ENCODE results near the gene EFCAB12.

DNA sequence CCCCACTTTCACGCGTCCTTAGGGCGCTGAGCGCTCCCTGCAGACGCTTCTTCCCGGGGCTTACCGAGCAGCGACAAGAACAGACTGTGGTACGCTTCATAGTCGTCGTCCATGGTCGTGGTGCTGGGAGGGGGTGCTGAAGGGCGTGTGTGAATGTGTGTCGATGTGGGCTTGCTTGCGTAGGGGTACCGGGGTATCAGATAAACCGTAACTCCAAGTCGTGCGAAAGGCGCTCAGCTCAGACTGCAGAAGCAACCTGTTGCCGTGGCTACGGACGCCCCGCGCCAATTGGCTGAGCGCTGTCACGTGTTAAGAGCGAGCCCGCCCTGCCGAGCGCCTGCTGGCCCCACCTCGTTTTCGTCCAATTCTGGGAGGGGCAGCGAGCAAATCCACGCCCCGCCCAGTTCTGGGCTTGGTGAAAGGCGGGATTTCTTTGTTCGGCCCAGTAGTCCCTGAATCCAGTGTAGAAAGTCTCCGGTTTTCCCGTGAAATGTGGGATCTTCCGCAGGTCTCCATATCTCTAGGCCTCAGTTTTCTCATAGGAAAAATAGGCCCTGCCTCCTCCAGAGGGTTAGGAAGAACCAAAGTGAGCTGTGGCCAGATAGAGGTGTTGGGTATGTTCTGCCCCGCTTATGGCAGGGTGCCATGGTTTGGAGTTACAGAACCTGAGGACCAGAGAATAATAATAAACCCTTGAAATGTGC is at the start of gene EFCAB12:
- TF ChIP-seq, protein P1, sequence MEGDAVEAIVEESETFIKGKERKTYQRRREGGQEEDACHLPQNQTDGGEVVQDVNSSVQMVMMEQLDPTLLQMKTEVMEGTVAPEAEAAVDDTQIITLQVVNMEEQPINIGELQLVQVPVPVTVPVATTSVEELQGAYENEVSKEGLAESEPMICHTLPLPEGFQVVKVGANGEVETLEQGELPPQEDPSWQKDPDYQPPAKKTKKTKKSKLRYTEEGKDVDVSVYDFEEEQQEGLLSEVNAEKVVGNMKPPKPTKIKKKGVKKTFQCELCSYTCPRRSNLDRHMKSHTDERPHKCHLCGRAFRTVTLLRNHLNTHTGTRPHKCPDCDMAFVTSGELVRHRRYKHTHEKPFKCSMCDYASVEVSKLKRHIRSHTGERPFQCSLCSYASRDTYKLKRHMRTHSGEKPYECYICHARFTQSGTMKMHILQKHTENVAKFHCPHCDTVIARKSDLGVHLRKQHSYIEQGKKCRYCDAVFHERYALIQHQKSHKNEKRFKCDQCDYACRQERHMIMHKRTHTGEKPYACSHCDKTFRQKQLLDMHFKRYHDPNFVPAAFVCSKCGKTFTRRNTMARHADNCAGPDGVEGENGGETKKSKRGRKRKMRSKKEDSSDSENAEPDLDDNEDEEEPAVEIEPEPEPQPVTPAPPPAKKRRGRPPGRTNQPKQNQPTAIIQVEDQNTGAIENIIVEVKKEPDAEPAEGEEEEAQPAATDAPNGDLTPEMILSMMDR (IDR thresholded peaks at IDR 0.05): no peak
- peak; percentile 48 for TF ChIP-seq POLR2AphosphoS5 (IDR thresholded peaks at IDR 0.05; ENCODE audit: low read depth, low read length)
- no peak for TF ChIP-seq TCF7L2 (IDR thresholded peaks at IDR 0.05; ENCODE audit: low read depth, low read length)
- TF ChIP-seq, protein P2, sequence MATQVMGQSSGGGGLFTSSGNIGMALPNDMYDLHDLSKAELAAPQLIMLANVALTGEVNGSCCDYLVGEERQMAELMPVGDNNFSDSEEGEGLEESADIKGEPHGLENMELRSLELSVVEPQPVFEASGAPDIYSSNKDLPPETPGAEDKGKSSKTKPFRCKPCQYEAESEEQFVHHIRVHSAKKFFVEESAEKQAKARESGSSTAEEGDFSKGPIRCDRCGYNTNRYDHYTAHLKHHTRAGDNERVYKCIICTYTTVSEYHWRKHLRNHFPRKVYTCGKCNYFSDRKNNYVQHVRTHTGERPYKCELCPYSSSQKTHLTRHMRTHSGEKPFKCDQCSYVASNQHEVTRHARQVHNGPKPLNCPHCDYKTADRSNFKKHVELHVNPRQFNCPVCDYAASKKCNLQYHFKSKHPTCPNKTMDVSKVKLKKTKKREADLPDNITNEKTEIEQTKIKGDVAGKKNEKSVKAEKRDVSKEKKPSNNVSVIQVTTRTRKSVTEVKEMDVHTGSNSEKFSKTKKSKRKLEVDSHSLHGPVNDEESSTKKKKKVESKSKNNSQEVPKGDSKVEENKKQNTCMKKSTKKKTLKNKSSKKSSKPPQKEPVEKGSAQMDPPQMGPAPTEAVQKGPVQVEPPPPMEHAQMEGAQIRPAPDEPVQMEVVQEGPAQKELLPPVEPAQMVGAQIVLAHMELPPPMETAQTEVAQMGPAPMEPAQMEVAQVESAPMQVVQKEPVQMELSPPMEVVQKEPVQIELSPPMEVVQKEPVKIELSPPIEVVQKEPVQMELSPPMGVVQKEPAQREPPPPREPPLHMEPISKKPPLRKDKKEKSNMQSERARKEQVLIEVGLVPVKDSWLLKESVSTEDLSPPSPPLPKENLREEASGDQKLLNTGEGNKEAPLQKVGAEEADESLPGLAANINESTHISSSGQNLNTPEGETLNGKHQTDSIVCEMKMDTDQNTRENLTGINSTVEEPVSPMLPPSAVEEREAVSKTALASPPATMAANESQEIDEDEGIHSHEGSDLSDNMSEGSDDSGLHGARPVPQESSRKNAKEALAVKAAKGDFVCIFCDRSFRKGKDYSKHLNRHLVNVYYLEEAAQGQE (IDR thresholded peaks at IDR 0.05; ENCODE audit: insufficient read depth in 1 of 2, low read depth in 2 of 2, low read length in 1 of 2): 0 out of 4 replicates have a peak, but pooled peaks of 1 of the 2 experiments have one; percentile 5

Measured in Panc1 (cell line).